Parathyroid adenoma (tissue), 2 donors: ENCODE results near the gene GPER1.

Source experiments
- H2AFZ ChIP-seq: fragments of 300-600 bp; sonication (generic); one replicate; pipeline ENCODE4 v1.7.0; 2017; ENCODE audit warnings: antibody characterized with exemption, mild to moderate bottlenecking
- H3K27ac ChIP-seq: fragments of 300-600 bp; sonication (generic); one replicate; pipeline ENCODE4 v1.7.0; 2017
- H3K27me3 ChIP-seq: fragments of 300-600 bp; sonication (generic); one replicate; pipeline ENCODE4 v1.7.0; 2017; ENCODE audit warnings: low read length; ENCODE audit not compliant: control insufficient read depth, insufficient read depth
- H3K36me3 ChIP-seq: fragments of 300-600 bp; sonication (generic); one replicate; pipeline ENCODE4 v1.7.0; 2017; ENCODE audit warnings: low read length; ENCODE audit not compliant: control insufficient read depth, insufficient read depth
- H3K4me1 ChIP-seq: fragments of 300-600 bp; sonication (generic); one replicate; pipeline ENCODE4 v1.7.0; 2017; ENCODE audit warnings: control low read depth
- H3K4me2 ChIP-seq: fragments of 300-600 bp; sonication (generic); one replicate; pipeline ENCODE4 v1.7.0; 2017; ENCODE audit warnings: low read length
- H3K4me3 ChIP-seq: fragments of 300-600 bp; sonication (generic); one replicate; pipeline ENCODE4 v1.7.0; 2017; ENCODE audit warnings: low read depth, low read length
- H3K79me2 ChIP-seq: fragments of 300-600 bp; sonication (generic); one replicate; pipeline ENCODE4 v1.7.0; 2017; ENCODE audit warnings: control low read depth
- H3K9ac ChIP-seq: fragments of 300-600 bp; sonication (generic); one replicate; pipeline ENCODE4 v1.7.0; 2017; ENCODE audit warnings: mild to moderate bottlenecking
- H3K9me3 ChIP-seq: fragments of 300-600 bp; sonication (generic); one replicate; pipeline ENCODE4 v1.7.0; 2017; ENCODE audit warnings: low read length; ENCODE audit not compliant: control insufficient read depth
- TF ChIP-seq, protein P1 (sequence below): fragments of 300-600 bp; sonication (generic); IDR thresholded peaks from one replicate; pipeline ENCODE4 v1.7.0; 2017; ENCODE audit warnings: antibody characterized with exemption, mild to moderate bottlenecking
- donor health status: primary hyperparathyroidism.

GPER1 gene

DNA sequence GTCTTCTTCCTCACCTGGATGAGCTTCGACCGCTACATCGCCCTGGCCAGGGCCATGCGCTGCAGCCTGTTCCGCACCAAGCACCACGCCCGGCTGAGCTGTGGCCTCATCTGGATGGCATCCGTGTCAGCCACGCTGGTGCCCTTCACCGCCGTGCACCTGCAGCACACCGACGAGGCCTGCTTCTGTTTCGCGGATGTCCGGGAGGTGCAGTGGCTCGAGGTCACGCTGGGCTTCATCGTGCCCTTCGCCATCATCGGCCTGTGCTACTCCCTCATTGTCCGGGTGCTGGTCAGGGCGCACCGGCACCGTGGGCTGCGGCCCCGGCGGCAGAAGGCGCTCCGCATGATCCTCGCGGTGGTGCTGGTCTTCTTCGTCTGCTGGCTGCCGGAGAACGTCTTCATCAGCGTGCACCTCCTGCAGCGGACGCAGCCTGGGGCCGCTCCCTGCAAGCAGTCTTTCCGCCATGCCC is 4.3 kb downstream of the GPER1 start:
- Histone ChIP-seq H3K27ac (no peak overlapping the region), H3K4me1 (peaks cover 15% of the 10 kb centered on the region), H3K4me3 (no peak overlapping the region), H3K27me3 (no peaks in the 10 kb centered on the region), H2AFZ (no peak overlapping the region), H3K36me3 (no peaks in the 10 kb centered on the region), H3K9me3 (no peaks in the 10 kb centered on the region), H3K9ac (no peak overlapping the region), H3K4me2 (no peak overlapping the region), H3K79me2 (peaks cover 20% of the 10 kb centered on the region)
- TF ChIP-seq, protein P1, sequence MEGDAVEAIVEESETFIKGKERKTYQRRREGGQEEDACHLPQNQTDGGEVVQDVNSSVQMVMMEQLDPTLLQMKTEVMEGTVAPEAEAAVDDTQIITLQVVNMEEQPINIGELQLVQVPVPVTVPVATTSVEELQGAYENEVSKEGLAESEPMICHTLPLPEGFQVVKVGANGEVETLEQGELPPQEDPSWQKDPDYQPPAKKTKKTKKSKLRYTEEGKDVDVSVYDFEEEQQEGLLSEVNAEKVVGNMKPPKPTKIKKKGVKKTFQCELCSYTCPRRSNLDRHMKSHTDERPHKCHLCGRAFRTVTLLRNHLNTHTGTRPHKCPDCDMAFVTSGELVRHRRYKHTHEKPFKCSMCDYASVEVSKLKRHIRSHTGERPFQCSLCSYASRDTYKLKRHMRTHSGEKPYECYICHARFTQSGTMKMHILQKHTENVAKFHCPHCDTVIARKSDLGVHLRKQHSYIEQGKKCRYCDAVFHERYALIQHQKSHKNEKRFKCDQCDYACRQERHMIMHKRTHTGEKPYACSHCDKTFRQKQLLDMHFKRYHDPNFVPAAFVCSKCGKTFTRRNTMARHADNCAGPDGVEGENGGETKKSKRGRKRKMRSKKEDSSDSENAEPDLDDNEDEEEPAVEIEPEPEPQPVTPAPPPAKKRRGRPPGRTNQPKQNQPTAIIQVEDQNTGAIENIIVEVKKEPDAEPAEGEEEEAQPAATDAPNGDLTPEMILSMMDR, result no peak

DNA sequence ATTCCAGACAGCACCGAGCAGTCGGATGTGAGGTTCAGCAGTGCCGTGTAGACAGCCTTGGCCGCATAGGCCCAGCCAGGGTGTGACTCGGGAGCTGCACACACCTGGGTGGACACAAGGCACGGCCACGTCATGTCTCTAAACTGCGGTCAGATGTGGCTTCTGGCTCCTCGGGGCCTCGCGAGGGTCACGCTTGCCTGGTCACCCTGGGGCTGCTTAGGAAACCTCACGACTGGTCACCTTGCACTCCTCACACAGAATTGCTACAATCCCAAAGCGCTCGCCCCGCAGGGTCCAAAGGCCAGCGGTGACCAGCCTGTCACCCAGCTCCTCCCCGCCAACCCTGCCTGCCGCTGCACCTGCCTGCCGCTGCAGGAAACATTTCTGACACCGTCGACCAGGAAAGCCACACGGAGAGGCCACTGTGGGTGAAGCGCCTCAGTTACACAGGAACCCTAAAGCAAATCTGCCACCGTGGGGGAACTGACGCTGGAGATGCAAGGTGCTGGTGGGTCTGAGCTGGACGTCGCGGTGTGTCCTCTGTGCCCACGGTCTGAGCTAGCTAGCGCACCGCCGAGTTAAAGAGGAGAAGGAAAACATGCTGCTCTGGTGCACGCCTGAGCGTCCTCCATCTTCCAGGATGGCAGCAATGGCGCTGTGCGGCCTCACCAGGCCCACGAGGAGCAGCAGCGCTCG is 5.0 kb downstream of the GPER1 start:
- H3K79me2 ChIP-seq, result peaks cover 28% of the 10 kb centered on the region
- no peak overlapping the region for H3K4me2 ChIP-seq
- H3K27ac ChIP-seq, result no peak overlapping the region
- H3K36me3 ChIP-seq, result no peaks in the 10 kb centered on the region
- no peaks in the 10 kb centered on the region for H3K27me3 ChIP-seq
- H3K9ac ChIP-seq, result no peak overlapping the region
- no peak overlapping the region for H3K4me3 ChIP-seq
- TF ChIP-seq, protein P1, result no peak
- H2AFZ ChIP-seq, result no peak overlapping the region
- peaks cover 7% of the 10 kb centered on the region for H3K4me1 ChIP-seq
- no peaks in the 10 kb centered on the region for H3K9me3 ChIP-seq

DNA sequence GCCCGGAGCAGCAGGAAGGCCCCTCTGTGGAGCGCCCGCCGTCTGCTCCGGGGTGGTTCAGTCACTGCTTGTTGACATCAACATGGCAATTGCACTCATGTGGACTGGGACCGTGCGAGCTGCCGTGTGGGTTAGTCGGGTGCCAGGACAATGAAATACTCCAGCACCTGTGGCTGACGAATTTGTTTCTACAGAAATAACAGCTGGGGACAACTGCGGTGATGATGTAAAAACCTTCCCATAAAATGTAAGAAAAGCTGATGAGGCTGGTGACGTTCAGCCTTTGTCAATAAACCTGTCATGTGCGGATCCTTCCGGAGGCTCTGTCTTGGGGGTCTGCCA is 5.6 kb downstream of the GPER1 start:
- Histone ChIP-seq H2AFZ (no peak overlapping the region), H3K9ac (no peak overlapping the region), H3K79me2 (peaks cover 33% of the 10 kb centered on the region), H3K4me2 (no peak overlapping the region), H3K36me3 (no peaks in the 10 kb centered on the region), H3K4me1 (peaks cover 7% of the 10 kb centered on the region), H3K27me3 (no peaks in the 10 kb centered on the region), H3K9me3 (no peaks in the 10 kb centered on the region), H3K27ac (no peak overlapping the region), H3K4me3 (no peak overlapping the region)
- TF ChIP-seq, protein P1, result no peak

DNA sequence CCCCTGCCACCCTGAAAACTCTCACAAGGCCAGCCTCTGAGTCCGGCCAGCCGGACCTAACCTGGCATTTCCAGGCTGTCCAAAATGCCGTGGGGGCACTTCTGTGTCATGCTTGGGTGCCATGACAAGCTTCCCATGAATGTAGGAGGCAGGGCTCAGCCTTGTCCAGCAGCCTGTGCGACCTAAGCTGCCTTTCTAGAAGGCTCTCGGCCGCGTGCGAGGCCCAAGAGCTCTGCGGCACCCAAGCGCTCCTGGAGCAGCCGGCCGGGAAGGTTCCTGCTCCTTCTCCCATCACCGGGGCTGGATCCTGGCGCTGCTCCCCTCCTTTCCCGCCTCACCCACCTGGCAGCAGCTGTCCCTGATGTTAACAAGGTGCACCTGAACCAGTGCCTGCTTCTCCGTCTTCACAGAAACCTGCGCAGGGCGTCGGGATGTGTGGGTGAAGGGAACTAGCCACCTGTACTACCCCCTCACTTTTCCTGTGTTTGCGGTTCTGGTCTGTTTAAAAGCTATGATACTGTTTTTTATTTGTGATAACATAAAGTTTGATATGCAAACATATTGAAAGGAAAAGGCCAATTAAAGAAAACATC is 6.1 kb downstream of the GPER1 start:
- TF ChIP-seq, protein P1, result no peak
- no peaks in the 10 kb centered on the region for H3K36me3 ChIP-seq
- no peaks in the 10 kb centered on the region for H3K9me3 ChIP-seq
- no peak overlapping the region for H2AFZ ChIP-seq
- peaks cover 7% of the 10 kb centered on the region for H3K4me1 ChIP-seq
- H3K79me2 ChIP-seq, result peaks cover 34% of the 10 kb centered on the region
- H3K4me3 ChIP-seq, result no peak overlapping the region
- H3K4me2 ChIP-seq, result no peak overlapping the region
- H3K9ac ChIP-seq, result no peak overlapping the region
- no peak overlapping the region for H3K27ac ChIP-seq
- H3K27me3 ChIP-seq, result no peaks in the 10 kb centered on the region

DNA sequence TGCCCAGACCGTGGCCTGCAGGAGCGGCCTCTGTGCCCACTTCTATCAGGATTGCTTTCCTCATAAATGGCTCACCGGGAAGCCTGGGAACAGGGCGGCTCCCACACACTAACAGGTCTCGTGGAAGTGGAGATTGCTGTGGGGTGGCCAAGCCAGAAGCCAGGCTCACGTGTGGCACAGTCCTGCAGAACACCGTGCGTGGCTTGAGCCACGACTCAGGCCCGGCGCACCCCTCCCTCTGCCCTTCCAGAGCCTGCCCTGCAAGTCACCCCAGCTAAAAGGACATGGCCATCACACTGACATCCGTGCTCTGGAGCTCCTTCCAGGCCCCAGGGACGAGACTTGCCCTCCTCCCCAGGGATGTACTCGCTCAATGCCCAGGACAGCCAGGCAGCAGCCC is 7.0 kb downstream of the GPER1 start:
- no peaks in the 10 kb centered on the region for H3K36me3 ChIP-seq
- H3K4me1 ChIP-seq, result peaks cover 7% of the 10 kb centered on the region
- H3K79me2 ChIP-seq, result peaks cover 42% of the 10 kb centered on the region
- TF ChIP-seq, protein P1, result no peak
- H3K27me3 ChIP-seq, result no peaks in the 10 kb centered on the region
- no peak overlapping the region for H3K9ac ChIP-seq
- no peaks in the 10 kb centered on the region for H3K9me3 ChIP-seq
- no peak overlapping the region for H3K27ac ChIP-seq
- H3K4me3 ChIP-seq, result no peak overlapping the region
- no peak overlapping the region for H2AFZ ChIP-seq
- H3K4me2 ChIP-seq, result no peak overlapping the region
